Stimulated activated CD4-positive, alpha-beta T cell treated with anti-CD3 and anti-CD28 coated beads, Interleukin-4, amount 100 ng/mL, for 4 hours (primary cell): ENCODE data around the gene GJA3.

ENCODE experiments used
- DNase-seq, 2 experiments: peaks; one replicate each; pipeline ENCODE4 v3.0.0-alpha.2; 2020

The GJA3 gene

GRCh38 chr13:20126541-20127261, 34.2 kb downstream of the GJA3 start:
- no peak for DNase-seq

- DNase-seq: no peak
Measured at GRCh38 chr13:20125783-20126165, 35.1 kb downstream of the GJA3 start.

GRCh38 chr13:20125129-20125782, 35.6 kb downstream of the GJA3 start:
- no peak for DNase-seq

GRCh38 chr13:20124303-20124702, 36.5 kb downstream of the GJA3 start:
- DNase-seq: no peak

- DNase-seq: no peak
Measured at GRCh38 chr13:20121159-20121525, 39.7 kb downstream of the GJA3 start.

- DNase-seq: no peak
Measured at GRCh38 chr13:20119960-20120359, 40.9 kb downstream of the GJA3 start.

- DNase-seq: peak; percentile 36 to 46
Measured at GRCh38 chr13:20118268-20119140, 42.3 kb downstream of the GJA3 start.

- no peak for DNase-seq
Measured at GRCh38 chr13:20116213-20116612, 44.6 kb downstream of the GJA3 start.

- no peak for DNase-seq
Measured at GRCh38 chr13:20114066-20114610, 46.7 kb downstream of the GJA3 start.

- DNase-seq: no peak
Measured at GRCh38 chr13:20109037-20109436, 51.8 kb downstream of the GJA3 start.

- DNase-seq: no peak
Measured at GRCh38 chr13:20106742-20107141, 54.1 kb downstream of the GJA3 start.

- DNase-seq: no peak
Measured at GRCh38 chr13:20105161-20105689, 55.6 kb downstream of the GJA3 start.

- DNase-seq: no peak
Measured at GRCh38 chr13:20102525-20103180, 58.2 kb downstream of the GJA3 start.

GRCh38 chr13:20101467-20102316, 59.2 kb downstream of the GJA3 start:
- no peak for DNase-seq

GRCh38 chr13:20099319-20099718, 61.5 kb downstream of the GJA3 start:
- DNase-seq: no peak

GRCh38 chr13:20093951-20094350, 66.9 kb downstream of the GJA3 start:
- no peak for DNase-seq

GRCh38 chr13:20090349-20090748, 70.5 kb downstream of the GJA3 start:
- no peak for DNase-seq
